DOHH2 (cell line): ENCODE data around the gene SEPTIN6.

Experiments
- H3F3A ChIP-seq: fragments of 200-600 bp; sonication (generic), shearing (Covaris generic); 2 replicates; pipeline ENCODE4 v1.6.0; 2016; ENCODE audit warnings: antibody characterized with exemption, mild to moderate bottlenecking; ENCODE audit not compliant: control insufficient read depth, insufficient read depth
- H3K27ac ChIP-seq: fragments of 200-600 bp; sonication (generic); 2 replicates; pipeline ENCODE4 v1.5.1; 2014; ENCODE audit warnings: low read depth, mild to moderate bottlenecking, low read length, moderate library complexity
- H3K27me3 ChIP-seq: fragments of 200-600 bp; sonication (generic); 2 replicates; pipeline ENCODE4 v1.6.1; 2014; ENCODE audit warnings: mild to moderate bottlenecking, low read length, mixed read lengths; ENCODE audit not compliant: control insufficient read depth
- H3K36me3 ChIP-seq: fragments of 200-600 bp; sonication (generic); 2 replicates; pipeline ENCODE4 v1.6.1; 2014; ENCODE audit warnings: mild to moderate bottlenecking, low read length, moderate library complexity, mixed read lengths; ENCODE audit not compliant: control insufficient read depth
- H3K4me1 ChIP-seq: fragments of 200-600 bp; sonication (generic); 2 replicates; pipeline ENCODE4 v1.6.1; 2014; ENCODE audit warnings: mild to moderate bottlenecking, low read length, mixed read lengths; ENCODE audit not compliant: control insufficient read depth
- H3K4me2 ChIP-seq: fragments of 200-600 bp; sonication (generic); 2 replicates; pipeline ENCODE4 v1.6.0; 2014; ENCODE audit warnings: mild to moderate bottlenecking, low read length, moderate library complexity
- H3K4me3 ChIP-seq: fragments of 200-600 bp; sonication (generic); 2 replicates; pipeline ENCODE4 v1.5.1; 2014; ENCODE audit warnings: mild to moderate bottlenecking, low read length, mixed read lengths
- H3K79me2 ChIP-seq: fragments of 200-600 bp; sonication (generic); 2 replicates; pipeline ENCODE4 v1.6.1; 2014; ENCODE audit warnings: mild to moderate bottlenecking, low read length, mixed read lengths; ENCODE audit not compliant: control insufficient read depth
- H3K9me2 ChIP-seq: fragments of 200-600 bp; sonication (generic); replicated peaks from 2 replicates; pipeline ENCODE4 v1.6.1; 2014; ENCODE audit warnings: mild to moderate bottlenecking, low read length, mixed read lengths; ENCODE audit not compliant: control insufficient read depth
- H3K9me3 ChIP-seq: fragments of 200-600 bp; sonication (generic); 2 replicates; pipeline ENCODE4 v1.6.1; 2014; ENCODE audit warnings: antibody characterized with exemption, low read length, mixed read lengths; ENCODE audit not compliant: control insufficient read depth, insufficient read depth
- H4K20me1 ChIP-seq: fragments of 200-600 bp; sonication (generic); 2 replicates; pipeline ENCODE4 v1.6.0; 2014; ENCODE audit warnings: low read depth, mild to moderate bottlenecking, antibody characterized with exemption, low read length, moderate library complexity; ENCODE audit not compliant: control insufficient read depth, insufficient read depth
- EZH2phosphoT487 ChIP-seq: fragments of 200-600 bp; sonication (generic); IDR thresholded peaks from 2 replicates; pipeline ENCODE4 v1.6.1; 2017; ENCODE audit warnings: borderline replicate concordance, mild to moderate bottlenecking, antibody characterized with exemption, low read length, moderate library complexity, mixed read lengths
- TF ChIP-seq, protein P1 (sequence below): fragments of 200-600 bp; sonication (generic); IDR thresholded peaks from one replicate; pipeline ENCODE4 v1.5.1; 2014; ENCODE audit warnings: antibody characterized with exemption, mild to moderate bottlenecking, low read depth, low read length; ENCODE audit not compliant: poor library complexity, severe bottlenecking

SEPTIN6 gene

DNA sequence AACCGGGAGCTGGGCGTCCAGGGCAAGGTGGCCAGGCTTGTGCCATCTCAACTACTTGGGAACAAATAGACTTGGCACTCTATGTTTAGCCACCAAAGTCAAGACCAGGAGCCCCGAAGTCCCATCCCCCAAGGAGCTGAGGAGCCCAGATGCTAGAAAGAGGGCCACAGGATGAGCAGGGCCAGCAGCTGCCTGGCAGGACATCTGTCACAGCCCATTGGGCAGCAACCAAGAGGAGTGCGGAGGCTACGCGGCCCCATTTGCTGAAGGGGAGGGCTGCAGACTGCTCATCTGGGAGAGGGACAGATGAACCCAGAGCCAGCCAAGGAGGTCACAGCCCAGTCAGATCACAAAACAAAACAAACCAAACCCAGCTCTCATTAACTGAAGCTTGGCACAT, 42.5 kb upstream of the SEPTIN6 start:
- H3F3A ChIP-seq: no peaks in the 10 kb centered on the region
- TF ChIP-seq, protein P1, sequence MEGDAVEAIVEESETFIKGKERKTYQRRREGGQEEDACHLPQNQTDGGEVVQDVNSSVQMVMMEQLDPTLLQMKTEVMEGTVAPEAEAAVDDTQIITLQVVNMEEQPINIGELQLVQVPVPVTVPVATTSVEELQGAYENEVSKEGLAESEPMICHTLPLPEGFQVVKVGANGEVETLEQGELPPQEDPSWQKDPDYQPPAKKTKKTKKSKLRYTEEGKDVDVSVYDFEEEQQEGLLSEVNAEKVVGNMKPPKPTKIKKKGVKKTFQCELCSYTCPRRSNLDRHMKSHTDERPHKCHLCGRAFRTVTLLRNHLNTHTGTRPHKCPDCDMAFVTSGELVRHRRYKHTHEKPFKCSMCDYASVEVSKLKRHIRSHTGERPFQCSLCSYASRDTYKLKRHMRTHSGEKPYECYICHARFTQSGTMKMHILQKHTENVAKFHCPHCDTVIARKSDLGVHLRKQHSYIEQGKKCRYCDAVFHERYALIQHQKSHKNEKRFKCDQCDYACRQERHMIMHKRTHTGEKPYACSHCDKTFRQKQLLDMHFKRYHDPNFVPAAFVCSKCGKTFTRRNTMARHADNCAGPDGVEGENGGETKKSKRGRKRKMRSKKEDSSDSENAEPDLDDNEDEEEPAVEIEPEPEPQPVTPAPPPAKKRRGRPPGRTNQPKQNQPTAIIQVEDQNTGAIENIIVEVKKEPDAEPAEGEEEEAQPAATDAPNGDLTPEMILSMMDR: no peak
- no peak for TF ChIP-seq EZH2phosphoT487
- no peak overlapping the region for H3K4me2 ChIP-seq
- H3K79me2 ChIP-seq: no peaks in the 10 kb centered on the region
- H3K36me3 ChIP-seq: no peaks in the 10 kb centered on the region
- no peak overlapping the region for H3K4me3 ChIP-seq
- H3K9me3 ChIP-seq: no peaks in the 10 kb centered on the region
- no peak overlapping the region for H3K27ac ChIP-seq
- H4K20me1 ChIP-seq: no peaks in the 10 kb centered on the region
- H3K27me3 ChIP-seq: no peaks in the 10 kb centered on the region
- H3K9me2 ChIP-seq: no peaks in the 10 kb centered on the region
- no peaks in the 10 kb centered on the region for H3K4me1 ChIP-seq

DNA sequence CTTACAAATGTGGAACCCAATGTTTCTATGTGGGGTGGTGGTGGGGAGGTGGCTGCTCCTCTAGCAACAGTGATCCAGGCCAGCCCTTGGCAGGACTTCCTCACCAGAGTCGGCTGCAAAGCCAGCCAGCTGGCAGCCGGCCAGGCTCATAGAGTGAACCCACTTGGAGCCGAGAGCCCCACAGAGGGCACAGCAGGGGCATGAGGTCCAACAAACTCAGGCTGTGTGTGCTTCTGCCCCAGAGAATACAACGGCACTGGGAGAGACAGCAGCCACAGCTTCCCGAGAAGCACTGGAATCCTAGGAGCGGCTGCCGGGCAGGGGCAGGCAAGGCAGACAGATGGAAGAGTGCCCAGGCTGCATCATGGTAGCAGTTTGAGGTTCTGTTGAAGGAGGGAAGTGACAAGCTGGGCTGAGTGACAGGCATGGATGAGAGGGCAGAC, 42.0 kb upstream of the SEPTIN6 start:
- H3K27me3 ChIP-seq: no peaks in the 10 kb centered on the region
- TF ChIP-seq, protein P1: no peak
- TF ChIP-seq EZH2phosphoT487: no peak

DNA sequence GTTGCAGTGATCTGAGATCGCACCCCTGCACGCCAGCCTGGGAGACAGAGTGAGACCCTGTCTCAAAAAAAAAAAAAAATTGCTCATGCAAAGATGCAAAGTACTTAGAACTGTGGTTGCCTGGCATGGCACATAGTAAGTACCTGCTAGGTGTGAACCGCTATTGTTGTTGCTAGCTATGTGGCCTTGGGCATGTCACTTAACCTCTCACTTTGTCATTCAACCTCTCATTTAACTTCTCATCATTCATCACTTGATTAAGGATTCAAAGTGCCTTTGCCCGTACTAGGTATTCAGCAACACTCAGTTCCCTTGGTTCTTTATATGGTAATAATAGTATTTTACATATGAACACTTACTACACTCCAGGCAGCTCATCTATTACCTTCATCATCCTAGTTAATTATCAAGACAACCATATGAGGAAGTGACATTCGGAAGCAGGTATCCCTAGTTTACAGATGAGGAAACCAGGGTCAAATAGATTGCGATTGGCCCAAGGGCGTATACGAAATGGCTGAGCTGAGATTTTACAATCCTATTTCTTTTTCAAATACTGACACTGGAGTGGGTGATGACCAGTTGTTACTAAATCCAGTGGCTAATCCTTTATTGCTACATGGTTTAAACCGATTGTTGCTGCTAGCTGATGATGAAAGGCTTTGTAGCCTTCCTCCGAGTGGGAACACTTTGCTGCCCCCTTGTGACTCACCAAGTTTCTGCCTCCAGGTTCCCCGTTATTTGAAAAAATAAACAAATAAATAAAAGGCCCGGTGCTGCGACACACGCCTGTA, 36.6 kb upstream of the SEPTIN6 start:
- H3K9me2 ChIP-seq: no peaks in the 10 kb centered on the region
- no peaks in the 10 kb centered on the region for H3K36me3 ChIP-seq
- H3K27me3 ChIP-seq: no peaks in the 10 kb centered on the region

More for the DNA sequence above, 42.0 kb upstream of the SEPTIN6 start:
- Histone ChIP-seq H3F3A (no peaks in the 10 kb centered on the region), H3K79me2 (no peaks in the 10 kb centered on the region), H3K36me3 (no peaks in the 10 kb centered on the region), H3K4me3 (no peak overlapping the region), H3K4me1 (no peaks in the 10 kb centered on the region; the same call in 1 of the 2 replicates), H3K27ac (no peak overlapping the region), H3K9me2 (no peaks in the 10 kb centered on the region), H3K9me3 (no peaks in the 10 kb centered on the region), H4K20me1 (no peaks in the 10 kb centered on the region), H3K4me2 (no peak overlapping the region)

More for the DNA sequence above, 36.6 kb upstream of the SEPTIN6 start:
- no peaks in the 10 kb centered on the region for H3F3A ChIP-seq
- H3K79me2 ChIP-seq: no peaks in the 10 kb centered on the region
- 0 out of 2 replicates have a peak overlapping the region, but pooled peaks have one; percentile 37 for H3K4me3 ChIP-seq
- H3K4me1 ChIP-seq: peaks cover 7% of the 10 kb centered on the region
- H3K9me3 ChIP-seq: no peaks in the 10 kb centered on the region
- H4K20me1 ChIP-seq: no peaks in the 10 kb centered on the region
- peak overlapping the region; percentile 54 for H3K4me2 ChIP-seq
- no peak overlapping the region for H3K27ac ChIP-seq
- no peak for TF ChIP-seq EZH2phosphoT487
- TF ChIP-seq, protein P1: peak; percentile 49
